ENCODE data around the gene FBXW11. TPM values are rescaled to one million over a fixed set of nuclear protein-coding genes. Genes with fewer than 3 reads are reported as not detected.

Gene FBXW11
- total RNA-seq, 1 donor from 2014 or later = 64.7 TPM

GRCh38 chr5:171963416-171963815 is 43.0 kb downstream of the FBXW11 start:
- TF ChIP-seq EZH2 (IDR thresholded peaks at IDR 0.05; ENCODE audit: insufficient read depth, low read length) = no peak
- TF ChIP-seq CTCF (IDR thresholded peaks at IDR 0.05; ENCODE audit: insufficient read depth, low read depth, low read length) = no peak
- Histone ChIP-seq H3K27ac (ENCODE audit: low read depth, low read length) (no peak overlapping the region), H3K9ac (ENCODE audit: low read length) (no peak overlapping the region), H3K27me3 (ENCODE audit: insufficient read depth, low read length) (no peaks in the 10 kb centered on the region), H2AFZ (ENCODE audit: low read depth, low read length) (no peak overlapping the region), H3K4me2 (ENCODE audit: low read length) (no peak overlapping the region), H3K79me2 (ENCODE audit: insufficient read depth, low read length) (peaks cover 96% of the 10 kb centered on the region), H3K4me1 (ENCODE audit: insufficient read depth, low read length) (peaks cover 3% of the 10 kb centered on the region), H3K4me3 (ENCODE audit: insufficient read depth, low read depth, low read length) (no peak overlapping the region), H3K9me3 (ENCODE audit: insufficient read depth, low read depth, low read length) (no peaks in the 10 kb centered on the region), H4K20me1 (ENCODE audit: insufficient read depth, low read length) (peaks cover 88% of the 10 kb centered on the region), H3K36me3 (ENCODE audit: insufficient read depth, low read length) (no peaks in the 10 kb centered on the region)
- DNase-seq (ENCODE audit: low read depth) (no peak), FAIRE-seq (no peak)
- H3K9me3 Mint-ChIP-seq (ENCODE audit: unreplicated experiment) = no peaks in the 10 kb centered on the region
- H3K27ac Mint-ChIP-seq (ENCODE audit: unreplicated experiment) = no peak overlapping the region
- peaks cover 34% of the 10 kb centered on the region for H3K4me1 Mint-ChIP-seq (ENCODE audit: low read depth, unreplicated experiment)
- no peaks in the 10 kb centered on the region for H3K36me3 Mint-ChIP-seq (ENCODE audit: low read depth, unreplicated experiment)
- no peak overlapping the region for H3K4me3 Mint-ChIP-seq (ENCODE audit: unreplicated experiment)
- H3K27me3 Mint-ChIP-seq (ENCODE audit: low read depth, unreplicated experiment) = no peaks in the 10 kb centered on the region

- Histone ChIP-seq H3K79me2 (ENCODE audit: insufficient read depth, low read length) (peaks cover 99% of the 10 kb centered on the region), H3K4me1 (ENCODE audit: insufficient read depth, low read length) (peaks cover 11% of the 10 kb centered on the region), H2AFZ (ENCODE audit: low read depth, low read length) (no peak overlapping the region), H3K36me3 (ENCODE audit: insufficient read depth, low read length) (no peaks in the 10 kb centered on the region), H3K27ac (ENCODE audit: low read depth, low read length) (no peak overlapping the region), H3K27me3 (ENCODE audit: insufficient read depth, low read length) (no peaks in the 10 kb centered on the region), H3K9ac (ENCODE audit: low read length) (no peak overlapping the region), H3K9me3 (ENCODE audit: insufficient read depth, low read depth, low read length) (no peaks in the 10 kb centered on the region), H3K4me2 (ENCODE audit: low read length) (no peak overlapping the region), H4K20me1 (ENCODE audit: insufficient read depth, low read length) (peaks cover 93% of the 10 kb centered on the region), H3K4me3 (ENCODE audit: insufficient read depth, low read depth, low read length) (no peak overlapping the region)
- Mint-ChIP-seq H3K4me3 (ENCODE audit: unreplicated experiment) (no peak overlapping the region), H3K4me1 (ENCODE audit: low read depth, unreplicated experiment) (peaks cover 39% of the 10 kb centered on the region), H3K36me3 (ENCODE audit: low read depth, unreplicated experiment) (no peaks in the 10 kb centered on the region), H3K27me3 (ENCODE audit: low read depth, unreplicated experiment) (no peaks in the 10 kb centered on the region), H3K27ac (ENCODE audit: unreplicated experiment) (peak overlapping the region; percentile 70), H3K9me3 (ENCODE audit: unreplicated experiment) (no peaks in the 10 kb centered on the region)
- no peak for DNase-seq (ENCODE audit: low read depth)
- no peak for TF ChIP-seq CTCF (IDR thresholded peaks at IDR 0.05; ENCODE audit: insufficient read depth, low read depth, low read length)
- no peak for TF ChIP-seq EZH2 (IDR thresholded peaks at IDR 0.05; ENCODE audit: insufficient read depth, low read length)
- no peak for FAIRE-seq
Measured at GRCh38 chr5:171961117-171961516, 45.3 kb downstream of the FBXW11 start.

- H3K27me3 ChIP-seq (ENCODE audit: insufficient read depth, low read length) = no peaks in the 10 kb centered on the region
- no peaks in the 10 kb centered on the region for H3K36me3 ChIP-seq (ENCODE audit: insufficient read depth, low read length)
- Mint-ChIP-seq H3K27me3 (ENCODE audit: low read depth, unreplicated experiment) (no peaks in the 10 kb centered on the region), H3K4me3 (ENCODE audit: unreplicated experiment) (no peak overlapping the region), H3K36me3 (ENCODE audit: low read depth, unreplicated experiment) (no peaks in the 10 kb centered on the region), H3K9me3 (ENCODE audit: unreplicated experiment) (no peaks in the 10 kb centered on the region), H3K4me1 (ENCODE audit: low read depth, unreplicated experiment) (peaks cover 43% of the 10 kb centered on the region), H3K27ac (ENCODE audit: unreplicated experiment) (peak overlapping the region; percentile 26)
- DNase-seq (ENCODE audit: low read depth) = no peak
- FAIRE-seq = no peak
- no peak overlapping the region for H3K27ac ChIP-seq (ENCODE audit: low read depth, low read length)
- no peaks in the 10 kb centered on the region for H3K9me3 ChIP-seq (ENCODE audit: insufficient read depth, low read depth, low read length)
- H2AFZ ChIP-seq (ENCODE audit: low read depth, low read length) = no peak overlapping the region
- H3K9ac ChIP-seq (ENCODE audit: low read length) = no peak overlapping the region
- peaks cover 95% of the 10 kb centered on the region for H3K79me2 ChIP-seq (ENCODE audit: insufficient read depth, low read length)
- H3K4me2 ChIP-seq (ENCODE audit: low read length) = no peak overlapping the region
- peaks cover 95% of the 10 kb centered on the region for H4K20me1 ChIP-seq (ENCODE audit: insufficient read depth, low read length)
- H3K4me1 ChIP-seq (ENCODE audit: insufficient read depth, low read length) = peaks cover 37% of the 10 kb centered on the region
- no peak overlapping the region for H3K4me3 ChIP-seq (ENCODE audit: insufficient read depth, low read depth, low read length)
- TF ChIP-seq CTCF (IDR thresholded peaks at IDR 0.05; ENCODE audit: insufficient read depth, low read depth, low read length) (no peak), EZH2 (IDR thresholded peaks at IDR 0.05; ENCODE audit: insufficient read depth, low read length) (no peak)
Measured at GRCh38 chr5:171957591-171958251, 48.7 kb downstream of the FBXW11 start.

Measured in astrocyte (in vitro differentiated cells and primary cell).